GM21528 (cell line): ENCODE measurements around the gene MAPK13.
A peak's percentile ranks its signal among the peaks of the same experiment; 100 is the strongest.
"Not testable (repeated sequence)": the region's sequence is repeated elsewhere in the genome, so short reads cannot be mapped to it uniquely, and the experiment has no call there.

Experiments used
- ATAC-seq: cut with Tn5 transposase; IDR thresholded peaks from one replicate; pipeline ENCODE4 v1.9.1; 2021; ENCODE audit warnings: mild to moderate bottlenecking, moderate library complexity; ENCODE audit not compliant: unreplicated experiment, low FRiP score

The MAPK13 gene

DNA sequence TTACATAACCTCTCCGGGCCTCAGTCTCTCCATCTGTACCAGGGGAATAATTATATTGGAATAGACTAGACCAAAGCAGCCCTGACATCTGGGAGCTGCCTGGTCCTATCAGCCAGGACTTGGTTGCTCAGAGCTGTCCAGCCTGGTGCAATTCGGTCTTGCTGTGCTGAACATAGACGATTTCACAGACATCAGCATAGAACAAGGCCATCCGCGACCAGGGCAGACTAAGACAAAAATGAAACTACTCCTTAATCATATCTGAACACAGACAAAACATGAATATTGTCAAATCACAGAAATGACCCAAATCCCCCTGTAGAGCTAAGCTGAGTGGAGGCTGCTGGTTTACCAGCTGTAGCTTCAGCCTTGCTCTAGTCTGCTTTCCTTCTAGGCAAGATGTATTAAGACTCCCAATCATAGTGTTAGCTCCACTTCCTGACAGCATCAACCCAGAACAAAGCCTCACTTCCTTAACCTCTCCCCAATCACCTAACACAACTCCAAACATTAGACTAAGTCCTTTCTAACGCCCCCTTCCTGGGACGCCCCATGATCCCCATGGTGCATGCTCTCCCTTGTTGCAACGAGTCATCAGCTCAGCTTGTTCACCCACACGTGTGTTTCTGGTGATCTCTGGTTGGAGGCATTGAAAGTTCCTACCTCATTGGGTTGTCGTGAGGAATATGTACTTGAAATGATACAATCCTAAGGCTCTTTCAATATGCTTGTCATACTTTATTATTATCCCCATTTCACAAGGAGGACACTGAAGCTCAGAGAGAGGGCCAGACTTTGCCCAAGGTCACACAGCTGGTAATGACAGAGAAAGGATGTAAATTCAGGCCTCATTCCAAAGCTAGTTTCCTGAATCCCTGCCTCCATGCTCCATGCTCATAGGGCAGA lies 3.5 kb upstream of the MAPK13 start:
- ATAC-seq = no peak

GRCh38 chr6:36127462-36128016 lies 2.8 kb upstream of the MAPK13 start:
- ATAC-seq = no peak

GRCh38 chr6:36128073-36128472 lies 2.2 kb upstream of the MAPK13 start:
- ATAC-seq = no peak

GRCh38 chr6:36128793-36129192 lies 1.5 kb upstream of the MAPK13 start:
- ATAC-seq = no peak

- not testable (repeated sequence) for ATAC-seq
These were observed 979 bp upstream of the MAPK13 start for GRCh38 chr6:36129334-36129733.

DNA sequence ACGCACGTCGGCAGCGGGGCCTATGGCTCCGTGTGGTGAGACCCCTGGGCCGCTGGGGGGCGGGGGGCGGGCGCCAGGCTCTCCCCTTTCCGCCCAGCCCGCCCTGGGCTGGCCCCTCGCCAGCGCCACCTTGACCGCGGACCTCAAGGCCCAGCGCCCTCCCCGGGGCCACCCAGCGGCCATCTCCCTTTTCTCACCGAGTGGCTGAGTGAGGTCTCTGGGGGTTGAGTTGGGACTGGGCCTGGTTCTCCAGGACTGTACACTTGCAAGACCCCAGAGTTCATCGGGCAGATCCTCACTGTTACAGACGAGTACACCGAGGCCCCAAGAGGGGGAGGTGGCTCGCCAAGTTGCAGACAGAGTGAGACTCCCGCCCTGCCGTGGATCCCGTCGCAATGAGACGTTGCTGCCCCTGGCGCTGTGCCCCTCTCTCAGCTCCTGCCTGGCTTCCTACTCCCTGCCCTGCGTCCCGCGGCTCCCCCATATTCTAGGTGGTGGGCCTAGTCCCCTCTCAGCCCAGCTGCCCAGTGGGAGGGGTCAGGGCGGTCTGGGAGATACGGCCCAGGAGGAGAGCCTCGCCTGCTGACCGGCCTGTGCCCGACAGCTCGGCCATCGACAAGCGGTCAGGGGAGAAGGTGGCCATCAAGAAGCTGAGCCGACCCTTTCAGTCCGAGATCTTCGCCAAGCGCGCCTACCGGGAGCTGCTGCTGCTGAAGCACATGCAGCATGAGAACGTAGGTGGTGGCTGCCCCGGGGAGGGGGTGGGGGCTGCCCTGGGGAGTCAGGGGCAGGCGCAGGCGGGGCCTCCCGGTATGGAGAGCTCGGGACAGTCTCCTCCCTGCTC lies 576 bp downstream of the MAPK13 start:
- ATAC-seq = peak; percentile 6

- peak; percentile 82 for ATAC-seq
These were observed 1.4 kb downstream of the MAPK13 start for GRCh38 chr6:36131511-36132245.

GRCh38 chr6:36132246-36132895 lies 2.1 kb downstream of the MAPK13 start:
- no peak for ATAC-seq

DNA sequence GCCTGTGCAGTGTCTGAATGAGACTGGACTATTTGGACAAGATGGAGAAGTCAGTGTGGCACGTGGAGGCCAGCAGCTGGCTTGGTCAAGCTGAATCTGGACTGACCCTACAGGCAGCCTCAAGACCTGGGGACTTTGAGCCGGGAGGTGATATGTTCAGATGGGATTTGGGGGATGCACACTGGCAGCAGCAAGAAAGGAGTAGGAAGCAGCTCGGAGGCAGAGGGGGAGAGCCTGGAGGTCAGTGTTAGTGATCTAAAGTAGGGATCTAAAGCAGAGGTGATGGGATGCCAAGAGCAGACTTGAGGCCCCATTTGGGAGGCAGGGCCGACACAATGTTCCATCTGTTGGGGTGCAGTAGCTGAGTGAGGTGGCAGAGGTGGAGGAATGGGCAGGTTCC lies 2.8 kb downstream of the MAPK13 start:
- ATAC-seq = no peak

DNA sequence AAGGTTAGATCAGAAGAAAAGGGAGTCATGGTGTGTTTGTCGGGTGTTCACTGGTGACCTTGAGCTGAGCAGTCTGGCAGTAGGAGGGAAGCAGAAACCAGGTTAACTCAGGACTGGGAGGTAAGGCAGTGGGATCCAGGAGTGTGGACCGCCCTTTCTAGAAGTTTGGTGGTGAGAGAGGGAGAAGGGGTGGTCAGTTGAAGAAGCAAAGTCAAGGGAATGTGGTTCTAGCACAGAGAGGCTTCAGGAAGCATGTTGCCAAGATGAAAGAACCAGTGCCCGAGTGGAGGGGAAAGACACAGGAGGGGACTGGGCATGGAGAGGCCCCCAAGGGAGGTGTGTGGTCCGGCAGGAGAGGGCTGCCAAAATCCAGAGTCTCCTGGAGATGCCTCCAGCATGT lies 3.6 kb downstream of the MAPK13 start:
- ATAC-seq = no peak

- no peak for ATAC-seq
These were observed 4.9 kb downstream of the MAPK13 start for GRCh38 chr6:36135053-36135731.

DNA sequence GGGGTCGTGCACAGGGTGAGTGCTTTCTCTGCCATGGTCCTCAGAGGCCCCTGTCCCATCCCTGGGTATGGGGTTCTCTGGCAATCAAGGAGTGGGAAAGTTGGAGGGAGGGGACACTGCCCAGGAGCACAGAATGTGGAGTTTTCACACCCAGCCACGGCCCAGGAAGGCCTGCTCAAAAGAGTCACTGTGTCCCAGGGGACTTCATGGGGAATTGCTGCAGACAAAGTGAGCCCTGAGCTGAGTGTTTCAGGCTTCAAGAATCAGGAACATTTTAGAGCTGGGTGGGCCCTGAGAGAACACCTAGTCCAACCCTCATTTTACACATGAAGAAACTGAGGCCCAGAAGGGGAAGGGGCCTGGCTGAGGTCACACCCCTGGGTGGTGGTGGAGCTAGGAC lies 5.7 kb downstream of the MAPK13 start:
- ATAC-seq = no peak

- ATAC-seq = no peak
These were observed 6.2 kb downstream of the MAPK13 start for GRCh38 chr6:36136551-36136950.

GRCh38 chr6:36138667-36139066 lies 8.4 kb downstream of the MAPK13 start:
- ATAC-seq = no peak

DNA sequence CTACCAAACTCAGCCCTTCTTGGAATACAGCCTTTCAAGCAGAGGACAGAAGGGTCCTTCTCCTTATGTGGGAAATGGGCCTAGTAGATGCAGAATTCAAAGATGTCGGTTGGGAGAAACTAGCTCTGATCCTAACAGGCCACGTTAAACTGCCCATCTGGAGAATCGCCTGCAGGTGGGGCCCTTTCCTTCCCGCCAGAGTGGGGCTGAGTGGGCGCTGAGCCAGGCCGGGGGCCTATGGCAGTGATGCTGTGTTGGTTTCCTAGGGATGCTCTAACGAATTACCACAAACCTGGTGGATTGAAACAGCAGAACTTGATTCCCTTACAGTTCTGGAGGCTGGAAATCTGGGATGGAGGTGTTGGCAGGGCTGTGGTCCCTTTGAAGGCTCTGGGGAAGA lies 9.1 kb downstream of the MAPK13 start:
- ATAC-seq = no peak

DNA sequence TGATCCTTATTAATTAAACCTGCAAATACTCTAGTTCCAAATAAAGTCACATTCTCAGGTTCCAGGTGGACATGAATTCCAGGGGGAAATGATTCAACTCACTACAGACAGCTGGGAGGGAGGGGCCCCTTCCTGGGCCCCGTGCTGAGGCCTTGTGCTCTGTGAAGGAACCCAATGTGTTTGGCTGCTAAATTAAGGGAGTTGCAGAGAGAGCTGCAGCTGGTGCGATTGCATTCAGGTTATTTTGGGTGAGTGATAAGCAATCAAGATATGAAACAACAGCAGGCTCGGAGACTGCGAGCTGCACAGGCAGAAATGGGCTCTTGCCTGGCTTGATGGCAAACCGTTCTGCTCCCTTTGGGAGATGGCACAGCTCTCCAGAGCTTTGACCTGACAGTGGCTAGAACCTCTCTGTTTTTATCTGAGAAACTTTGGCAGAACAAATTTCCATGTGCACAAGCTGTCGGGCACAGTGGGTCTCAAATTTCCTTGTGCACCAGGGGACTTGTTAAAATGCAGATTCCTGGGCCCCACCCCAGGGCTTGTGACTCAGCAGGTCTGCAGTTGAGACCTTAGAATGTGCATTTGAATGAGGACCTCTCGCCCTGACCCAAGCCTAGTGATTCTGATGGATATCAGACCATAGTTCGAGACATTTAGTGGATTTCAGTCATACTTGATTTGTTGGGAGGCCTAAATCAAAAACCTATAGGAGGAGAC lies 9.8 kb downstream of the MAPK13 start:
- no peak for ATAC-seq

GRCh38 chr6:36141091-36141490 lies 10.8 kb downstream of the MAPK13 start:
- ATAC-seq = no peak

- ATAC-seq = no peak
These were observed 11.6 kb downstream of the MAPK13 start for GRCh38 chr6:36141961-36142360.
